Measurements from ENCODE around the gene VPS51.
"Not testable (repeated sequence)": the region's sequence is repeated elsewhere in the genome, so short reads cannot be mapped to it uniquely, and the experiment has no call there.

VPS51 gene

GRCh38 chr11:65136515-65137096, 40.6 kb downstream of the VPS51 start:
- no peak for DNase-seq

GRCh38 chr11:65141896-65142494, 46.0 kb downstream of the VPS51 start:
- no peak for DNase-seq

- DNase-seq, result no peak
These were observed 51.5 kb downstream of the VPS51 start for GRCh38 chr11:65147352-65148075.

- no peak for DNase-seq
These were observed 52.6 kb downstream of the VPS51 start for GRCh38 chr11:65148657-65149056.

- DNase-seq, result not testable (repeated sequence)
These were observed 54.1 kb downstream of the VPS51 start for GRCh38 chr11:65150131-65150508.

- no peak for DNase-seq
These were observed 54.7 kb downstream of the VPS51 start for GRCh38 chr11:65150509-65151299.

- no peak for DNase-seq
These were observed 55.4 kb downstream of the VPS51 start for GRCh38 chr11:65151331-65151899.

GRCh38 chr11:65152122-65152521, 56.1 kb downstream of the VPS51 start:
- no peak for DNase-seq

- DNase-seq, result no peak
These were observed 60.2 kb downstream of the VPS51 start for GRCh38 chr11:65156256-65156655.

- no peak for DNase-seq
These were observed 60.9 kb downstream of the VPS51 start for GRCh38 chr11:65156926-65157325.

GRCh38 chr11:65157336-65157735, 61.3 kb downstream of the VPS51 start:
- no peak for DNase-seq

GRCh38 chr11:65159012-65159411, 63.0 kb downstream of the VPS51 start:
- DNase-seq, result no peak

GRCh38 chr11:65160643-65161042, 64.6 kb downstream of the VPS51 start:
- DNase-seq, result no peak
